Psoas muscle (tissue), 8 donors: Measurements from ENCODE around the gene GRP. TPM values are rescaled to one million over a fixed set of nuclear protein-coding genes. Genes with fewer than 3 reads are reported as not detected.

ENCODE experiments used
- ATAC-seq, 4 donors: fragments of 200-7000 bp; cut with Tn5 transposase; one replicate each; pipeline ENCODE4 v1.9.1; 2020; ENCODE audit warnings: moderate library complexity in 3 of 4, mild to moderate bottlenecking in 2 of 4
- DNase-seq, 2 donors: peaks; one replicate each; pipeline ENCODE4 v3.0.0-alpha.2; 2020
- H3K27ac ChIP-seq: fragments of 200-600 bp; one replicate; pipeline ENCODE4 v1.8.0; 2022
- H3K27me3 ChIP-seq, 3 donors: fragments of 200-600 bp in 1 of 3; one replicate each; pipeline versions ENCODE4 v1.6.1 to v1.8.0; 2013 to 2022; ENCODE audit warnings: low read length in 2 of 3, mild to moderate bottlenecking in 2 of 3, moderate library complexity in 1 of 3; ENCODE audit not compliant: insufficient read depth in 3 of 3
- H3K36me3 ChIP-seq, 2 donors: fragments of 200-600 bp in 1 of 2; one replicate each; pipeline versions ENCODE4 v1.6.1 to v1.8.0; 2013 to 2022; ENCODE audit warnings: low read depth in 1 of 2, mild to moderate bottlenecking in 1 of 2, moderate library complexity in 1 of 2; ENCODE audit not compliant: insufficient read depth in 1 of 2
- H3K4me1 ChIP-seq: fragments of 200-600 bp; one replicate; pipeline ENCODE4 v1.8.0; 2022
- H3K4me3 ChIP-seq: fragments of 200-600 bp; one replicate; pipeline ENCODE4 v1.8.0; 2022; ENCODE audit warnings: mild to moderate bottlenecking
- H3K9me3 ChIP-seq: fragments of 200-600 bp; one replicate; pipeline ENCODE4 v1.8.0; 2022
- WGBS, 3 donors: extraction: QIAGEN DNeasy Blood & Tissue Kit; methylation state at CpG; one replicate each; pipeline versions ENCODE4 v1.1.6 to v1.1.7; 2013; 5-methylcytosine and 5-hydroxymethylcytosine counted together
- intact Hi-C, 2 donors: fragments of 100-400 bp; cut with DNase I; formaldehyde crosslinking; loops; one replicate each; pipeline versions ENCODE4 v1.11.0 to v1.14.2; 2022
- polyA plus RNA-seq, 3 donors: library from polyadenylated mRNA; stranded (reverse); fragments of 200-250 nt; gene quantifications; one replicate each; pipeline ENCODE4 v1.2.3, GENCODE V29; 2013
- total RNA-seq, 4 donors: library from RNA; stranded (reverse); fragmentation: NEBNext Ultra II Directional in 2 of 4; extraction: Animal tissue kit (Norgen Biotek cat#: 25700) in 2 of 4; gene quantifications; one replicate each; pipeline versions ENCODE4 v1.2.1 to v1.2.4, GENCODE V29; 2021 to 2023
- TF ChIP-seq, protein P1 (sequence below): fragments of 200-600 bp; IDR thresholded peaks from one replicate; pipeline ENCODE4 v1.8.0; 2022; ENCODE audit warnings: antibody characterized with exemption
- donor health status: healthy with polysubstance abuse.
- donor health status: DM: no; HTN: no; CAD: no; lungs with moderate emphysema.
- donor health status: Bipolar disorder and iron deficiency.
- donor health status: healthy.
- donor health status: DM: yes; HTN: yes; CAD: no.
- donor health status: DM: no; HTN: no; CAD: no.
- donor health status: DM: no; HTN: no; CAD: no.
- donor health status: DM: yes; HTN: yes; CAD: no.

The GRP gene
- total and polyA plus RNA-seq, 7 donors: not detected

- TF ChIP-seq, protein P1, sequence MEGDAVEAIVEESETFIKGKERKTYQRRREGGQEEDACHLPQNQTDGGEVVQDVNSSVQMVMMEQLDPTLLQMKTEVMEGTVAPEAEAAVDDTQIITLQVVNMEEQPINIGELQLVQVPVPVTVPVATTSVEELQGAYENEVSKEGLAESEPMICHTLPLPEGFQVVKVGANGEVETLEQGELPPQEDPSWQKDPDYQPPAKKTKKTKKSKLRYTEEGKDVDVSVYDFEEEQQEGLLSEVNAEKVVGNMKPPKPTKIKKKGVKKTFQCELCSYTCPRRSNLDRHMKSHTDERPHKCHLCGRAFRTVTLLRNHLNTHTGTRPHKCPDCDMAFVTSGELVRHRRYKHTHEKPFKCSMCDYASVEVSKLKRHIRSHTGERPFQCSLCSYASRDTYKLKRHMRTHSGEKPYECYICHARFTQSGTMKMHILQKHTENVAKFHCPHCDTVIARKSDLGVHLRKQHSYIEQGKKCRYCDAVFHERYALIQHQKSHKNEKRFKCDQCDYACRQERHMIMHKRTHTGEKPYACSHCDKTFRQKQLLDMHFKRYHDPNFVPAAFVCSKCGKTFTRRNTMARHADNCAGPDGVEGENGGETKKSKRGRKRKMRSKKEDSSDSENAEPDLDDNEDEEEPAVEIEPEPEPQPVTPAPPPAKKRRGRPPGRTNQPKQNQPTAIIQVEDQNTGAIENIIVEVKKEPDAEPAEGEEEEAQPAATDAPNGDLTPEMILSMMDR: no peak
- H3K27ac ChIP-seq: no peak overlapping the region
- H3K4me3 ChIP-seq: no peak overlapping the region
- H3K9me3 ChIP-seq: no peaks in the 10 kb centered on the region
- H3K4me1 ChIP-seq: peaks cover 5% of the 10 kb centered on the region
- peaks cover 0 to 91% (median 43%) of the 10 kb centered on the region in 3 donors for H3K27me3 ChIP-seq
- intact Hi-C loops: no loop called here
- WGBS, 3 donors: 4 to 6% (median 6%) methylated on average over 10 of the region's 10 CpGs
- ATAC-seq: no peak
- H3K36me3 ChIP-seq: no peaks in the 10 kb centered on the region
- DNase-seq: no peak
These were observed 47.0 kb downstream of the GRP start for GRCh38 chr18:59266886-59267502.

DNA sequence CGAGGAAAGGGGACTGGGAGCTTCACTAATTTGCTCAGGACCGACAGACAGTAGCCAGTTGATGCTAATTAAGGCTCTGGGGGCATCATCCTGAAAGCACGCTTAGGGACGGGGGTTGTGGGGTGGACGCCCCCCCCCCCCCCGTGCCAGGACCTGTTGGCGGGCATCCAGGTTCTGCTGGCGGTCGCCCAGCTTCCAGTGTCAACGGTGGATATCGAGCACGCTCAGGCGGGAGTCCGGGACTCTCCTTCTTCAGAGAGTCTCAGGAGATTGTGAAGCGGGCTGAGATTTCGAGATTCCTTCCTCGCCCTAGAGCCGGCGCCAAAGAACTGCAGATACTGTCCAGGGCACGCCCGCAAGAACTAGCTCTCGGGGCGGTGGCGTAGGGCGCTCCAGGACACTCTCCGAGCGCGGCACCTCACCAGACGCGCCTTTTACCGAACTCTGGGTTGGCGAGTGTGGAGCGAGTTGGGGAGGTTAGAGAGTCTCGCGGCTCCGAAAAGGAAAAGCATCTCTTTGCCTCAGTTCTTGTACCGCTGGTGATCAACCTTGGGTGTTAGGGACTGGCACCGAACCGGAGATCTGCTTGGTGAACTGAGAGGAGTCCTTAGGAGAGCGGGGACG lies 47.7 kb downstream of the GRP start:
- H3K36me3 ChIP-seq: no peaks in the 10 kb centered on the region
- 1 to 2% (median 2%) methylated on average over 39 to 41 of the region's 41 CpGs for WGBS, 3 donors
- H3K27ac ChIP-seq: no peak overlapping the region
- peaks cover 5% of the 10 kb centered on the region for H3K4me1 ChIP-seq
- no peak for ATAC-seq
- H3K27me3 ChIP-seq: peaks cover 0 to 96% (median 50%) of the 10 kb centered on the region in 3 donors
- no peaks in the 10 kb centered on the region for H3K9me3 ChIP-seq
- H3K4me3 ChIP-seq: no peak overlapping the region
- no peak for DNase-seq
- TF ChIP-seq, protein P1: no peak
- intact Hi-C loops: no loop called here

DNA sequence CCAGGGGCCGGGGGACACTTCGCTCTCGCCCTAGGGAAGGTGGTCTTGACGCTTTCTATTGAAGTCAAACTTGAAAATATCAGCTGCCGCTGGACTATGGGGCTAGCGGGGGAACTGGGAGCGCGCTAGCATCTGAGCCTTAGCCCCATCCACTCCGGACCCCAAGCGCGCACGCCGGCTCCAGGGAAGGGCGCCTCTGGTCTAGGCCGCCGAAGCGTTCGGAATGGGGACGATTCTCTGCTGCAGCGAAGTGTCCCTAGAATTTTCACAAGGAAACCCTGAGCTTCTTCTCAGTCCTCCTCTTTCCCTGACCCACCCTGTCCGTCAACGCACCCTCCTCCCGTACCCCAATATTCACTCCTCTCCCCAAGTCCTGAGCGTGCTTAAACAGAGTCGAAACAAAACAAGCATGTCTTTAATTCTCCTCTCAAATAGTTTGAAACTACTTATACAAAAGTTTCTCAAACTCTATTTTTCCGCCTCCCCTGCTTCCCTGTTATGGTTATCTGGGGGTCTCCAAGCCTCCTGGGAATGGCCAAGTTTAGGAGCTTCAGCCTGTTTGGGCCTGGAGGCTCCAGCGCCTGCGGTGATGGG lies 48.3 kb downstream of the GRP start:
- 5 to 10% (median 6%) methylated on average over 27 to 28 of the region's 28 CpGs for WGBS, 3 donors
- Histone ChIP-seq H3K4me1 (peaks cover 6% of the 10 kb centered on the region), H3K27ac (no peak overlapping the region), H3K9me3 (no peaks in the 10 kb centered on the region), H3K36me3 (no peaks in the 10 kb centered on the region), H3K27me3 (peaks cover 0 to 98% (median 54%) of the 10 kb centered on the region in 3 donors), H3K4me3 (no peak overlapping the region)
- ATAC-seq: no peak
- intact Hi-C loops: no loop called here
- TF ChIP-seq, protein P1: no peak
- DNase-seq: no peak

GRCh38 chr18:59268721-59269562 lies 49.0 kb downstream of the GRP start:
- Histone ChIP-seq H3K9me3 (no peaks in the 10 kb centered on the region), H3K27me3 (peaks cover 0 to 98% (median 57%) of the 10 kb centered on the region in 3 donors), H3K27ac (no peak overlapping the region), H3K36me3 (no peaks in the 10 kb centered on the region), H3K4me3 (peak overlapping the region; percentile 42), H3K4me1 (peaks cover 11% of the 10 kb centered on the region)
- peak in 1 of 4 donors; percentile 27 for ATAC-seq
- DNase-seq: no peak
- intact Hi-C loops: no loop called here
- TF ChIP-seq, protein P1: peak; percentile 10
- WGBS, 3 donors: 1% methylated on average over 56 to 90 of the region's 90 CpGs
